GM19467 (cell line): Measurements from ENCODE around the gene IL9.

Experiments used
- ATAC-seq: cut with Tn5 transposase; IDR thresholded peaks from one replicate; pipeline ENCODE4 v1.9.1; 2021; ENCODE audit warnings: mild to moderate bottlenecking, moderate library complexity; ENCODE audit not compliant: unreplicated experiment

Gene IL9

GRCh38 chr5:135895474-135896006, at the start of gene IL9:
TSS of gene IL9 (minus strand) at chr5:135895841. CDS start at chr5:135895816, 25 bp downstream.
- ATAC-seq = no peak

DNA sequence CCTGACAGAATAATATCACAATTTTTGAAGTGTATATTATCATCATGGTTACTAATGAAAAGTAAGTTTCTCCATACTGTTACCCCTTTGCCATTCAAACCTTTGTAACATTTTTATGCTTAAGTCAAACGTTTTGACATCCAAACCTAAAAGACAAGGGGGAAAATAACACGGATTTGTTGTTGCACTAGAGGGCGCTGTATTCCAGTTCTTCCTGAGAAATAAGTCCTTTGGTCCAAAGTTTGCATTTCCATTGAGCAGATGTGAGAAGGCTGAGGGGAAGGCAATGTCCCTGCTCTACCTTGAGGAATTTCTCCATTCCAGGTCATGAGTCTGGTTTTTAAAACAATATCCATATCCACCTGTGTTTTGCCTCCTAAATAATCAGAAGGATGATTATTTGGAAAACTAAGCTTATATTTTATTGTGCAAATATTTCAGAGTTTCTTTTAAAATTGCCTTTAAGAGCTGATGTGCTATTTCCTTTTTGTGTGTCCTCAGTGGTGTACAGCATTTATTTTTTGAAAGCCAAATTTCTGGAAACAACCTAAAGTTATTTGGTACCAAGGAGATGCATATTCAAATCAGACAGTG, 49.4 kb upstream of the IL9 start:
- no peak for ATAC-seq

DNA sequence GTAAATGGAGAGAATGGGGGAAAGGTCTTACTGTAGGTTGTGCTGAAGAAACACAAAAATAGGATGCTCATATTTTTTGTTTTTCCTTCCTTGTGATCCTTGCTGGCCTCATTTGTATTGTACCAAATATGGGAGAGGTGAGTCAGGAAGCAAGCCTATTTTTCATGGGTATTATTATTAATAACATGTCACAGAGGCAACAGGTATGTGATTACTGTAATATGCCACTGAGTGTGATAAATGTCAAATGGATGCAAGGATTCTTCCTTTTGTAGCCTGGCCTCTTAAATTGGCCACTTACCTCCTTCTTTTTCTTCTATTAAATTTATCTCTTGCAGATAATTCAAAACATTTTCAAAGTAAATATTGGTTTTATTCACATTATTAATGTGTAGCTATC, 48.9 kb upstream of the IL9 start:
- ATAC-seq = no peak

DNA sequence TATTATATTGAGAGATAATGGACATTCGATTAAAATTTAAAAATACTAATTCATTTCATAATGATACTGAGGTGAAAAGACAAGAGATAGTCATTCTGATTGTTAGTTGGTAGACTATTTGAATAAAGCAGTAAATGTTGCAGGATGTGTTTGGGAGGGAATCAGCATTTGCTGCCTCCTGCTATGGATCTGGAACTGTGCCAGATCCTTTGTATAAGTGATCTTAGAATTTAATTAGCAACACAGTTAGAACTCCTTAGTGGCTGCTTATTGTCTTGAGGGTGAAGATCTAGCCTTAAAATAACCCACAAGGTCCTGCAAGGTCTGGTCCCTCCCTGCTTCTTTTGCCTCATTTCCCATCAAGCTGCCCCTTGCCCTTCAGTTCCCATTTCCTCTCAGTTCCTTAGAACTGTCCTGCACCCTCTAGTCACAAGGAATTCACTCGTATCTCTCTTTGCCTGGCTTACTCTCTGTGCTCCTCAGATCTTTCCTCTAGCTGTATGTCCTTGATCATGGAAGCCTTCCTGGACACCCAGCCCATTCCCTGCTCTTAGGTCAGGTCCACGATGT, 46.6 kb upstream of the IL9 start:
- ATAC-seq = no peak

DNA sequence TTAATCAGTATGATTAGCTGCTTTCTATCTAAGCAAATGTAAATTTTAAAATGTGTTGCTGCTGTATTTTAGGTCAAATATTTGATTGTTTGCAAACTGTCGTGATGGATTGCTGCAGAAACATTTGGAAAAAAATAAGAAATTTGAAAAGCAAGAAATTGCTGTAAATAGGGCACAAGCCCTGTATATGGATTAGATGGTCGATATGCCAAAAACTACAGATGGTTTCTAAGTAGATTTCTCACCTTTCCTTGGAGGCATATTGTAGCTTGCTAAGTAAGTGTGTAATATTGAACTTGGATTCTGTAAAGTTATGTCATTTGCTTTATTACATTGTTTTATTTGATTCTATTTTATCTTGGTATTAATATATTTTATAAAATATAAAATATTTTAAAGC, 46.1 kb upstream of the IL9 start:
- ATAC-seq = no peak

DNA sequence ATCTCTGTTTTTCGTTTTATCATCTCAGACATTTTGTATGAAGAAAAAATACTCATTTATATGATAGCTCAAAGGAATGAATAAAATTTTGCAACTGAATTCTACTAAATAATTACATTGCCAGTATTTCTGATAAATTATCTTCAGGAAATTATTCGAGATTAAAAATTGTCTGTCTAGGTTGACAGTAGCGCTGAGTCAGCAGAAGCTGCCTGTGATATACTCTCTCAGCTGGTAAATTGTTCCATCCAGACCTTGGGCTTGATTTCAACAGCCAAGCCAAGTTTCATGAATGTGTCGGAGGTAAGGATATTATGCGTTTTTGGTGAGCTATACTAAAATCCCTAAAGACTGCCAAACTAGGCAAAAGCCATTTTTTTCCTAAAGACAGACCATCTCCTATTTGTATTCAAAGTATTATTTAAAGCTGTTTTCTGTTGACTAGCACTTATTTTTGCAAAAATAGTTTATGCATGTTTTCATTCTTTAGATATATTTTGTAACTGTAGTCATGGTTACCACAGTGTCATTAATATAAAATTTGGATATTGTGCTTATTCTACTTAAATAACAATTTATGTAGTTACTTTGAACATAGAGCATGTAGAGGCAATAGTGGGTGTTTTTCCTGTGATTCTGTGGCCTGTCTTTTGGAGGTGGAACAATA, 41.7 kb upstream of the IL9 start:
- ATAC-seq = no peak

DNA sequence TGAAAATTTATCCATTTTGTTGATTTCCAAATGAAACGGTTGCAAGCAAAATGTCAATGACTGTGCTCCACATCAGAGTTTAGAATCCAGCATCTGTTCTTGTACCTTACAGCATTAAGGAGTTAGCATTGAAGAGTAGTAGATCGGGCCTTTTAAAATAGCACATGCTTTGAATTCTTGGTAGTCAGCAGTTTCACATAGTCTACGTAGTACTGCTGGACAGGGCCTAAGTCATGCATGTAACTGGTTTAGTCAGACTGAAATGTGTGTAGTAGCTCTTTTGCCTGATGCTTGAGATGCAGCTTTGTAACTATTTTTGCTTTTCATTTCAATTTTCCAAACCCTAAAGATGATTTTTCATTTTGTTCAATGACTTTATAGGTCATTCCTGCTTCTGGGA, 39.3 kb upstream of the IL9 start:
- ATAC-seq = no peak

GRCh38 chr5:135930949-135931295, 35.3 kb upstream of the IL9 start:
- ATAC-seq = no peak

DNA sequence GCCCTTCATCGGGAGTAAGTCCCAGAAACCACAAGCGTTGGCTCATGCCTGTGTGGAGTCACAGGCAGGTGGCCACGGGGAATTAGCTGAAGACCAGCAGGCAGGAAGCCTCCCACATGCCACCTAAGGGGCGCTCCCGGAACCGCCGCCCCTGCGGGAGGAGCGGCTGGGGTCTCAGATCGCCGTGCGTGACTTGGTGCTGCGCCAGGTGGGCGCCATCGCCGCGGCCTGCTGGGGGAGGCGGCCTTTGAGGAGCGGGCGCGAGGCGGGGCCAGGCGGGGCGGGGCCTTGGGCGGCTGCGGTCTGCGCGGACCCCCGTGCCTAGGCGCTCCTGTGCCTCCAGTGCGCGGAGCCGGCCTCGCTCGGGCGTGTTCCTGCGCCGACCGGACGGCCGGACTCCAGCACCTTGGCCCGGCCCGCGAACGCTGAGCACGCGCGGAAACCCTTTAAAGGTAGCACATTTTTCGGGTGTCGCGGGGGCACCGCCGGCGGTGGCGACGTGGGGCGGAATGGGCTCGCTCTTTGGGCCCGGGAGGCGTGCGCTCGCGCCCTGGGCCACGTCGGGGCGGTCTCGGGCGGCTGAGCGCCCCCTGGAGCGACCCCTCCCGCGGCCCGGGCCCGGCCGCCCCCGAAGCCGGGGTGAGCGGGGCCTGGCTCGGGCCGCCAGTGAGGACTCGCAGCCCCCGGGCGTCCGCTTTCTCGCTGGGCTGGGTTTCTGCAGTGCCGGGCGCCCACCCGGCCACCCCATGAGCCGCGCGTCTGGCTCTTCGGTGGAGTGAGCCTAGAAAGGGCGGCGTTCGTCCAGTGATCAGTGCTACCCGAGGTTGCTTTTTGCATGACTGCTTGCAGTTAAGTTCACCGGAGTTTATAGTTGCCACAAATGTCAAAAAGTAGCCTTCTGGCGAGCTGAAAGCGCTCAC, 34.6 kb upstream of the IL9 start:
- no peak for ATAC-seq

- ATAC-seq = no peak
Observed at GRCh38 chr5:135921388-135921787, 25.7 kb upstream of the IL9 start.

DNA sequence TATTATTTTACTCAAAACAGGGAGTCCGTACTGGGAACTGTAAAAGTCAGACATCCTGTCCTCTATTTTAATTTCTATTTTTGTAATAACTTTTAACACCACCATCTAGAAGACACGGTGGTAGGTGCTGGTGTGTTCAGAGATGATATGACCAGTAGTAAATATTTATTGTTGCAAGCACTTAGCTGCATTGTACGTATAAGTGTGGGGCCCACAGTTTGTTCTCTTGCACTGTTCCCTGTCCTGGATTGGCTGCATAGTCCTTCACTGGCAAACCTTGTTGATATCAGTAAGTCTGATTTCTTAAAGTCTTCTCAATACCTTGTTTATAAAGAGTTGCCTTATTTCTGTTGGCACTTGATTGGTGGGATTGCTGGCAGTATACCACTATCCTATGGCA, 24.6 kb upstream of the IL9 start:
- no peak for ATAC-seq

- no peak for ATAC-seq
Observed at GRCh38 chr5:135916638-135917263, 21.1 kb upstream of the IL9 start.

DNA sequence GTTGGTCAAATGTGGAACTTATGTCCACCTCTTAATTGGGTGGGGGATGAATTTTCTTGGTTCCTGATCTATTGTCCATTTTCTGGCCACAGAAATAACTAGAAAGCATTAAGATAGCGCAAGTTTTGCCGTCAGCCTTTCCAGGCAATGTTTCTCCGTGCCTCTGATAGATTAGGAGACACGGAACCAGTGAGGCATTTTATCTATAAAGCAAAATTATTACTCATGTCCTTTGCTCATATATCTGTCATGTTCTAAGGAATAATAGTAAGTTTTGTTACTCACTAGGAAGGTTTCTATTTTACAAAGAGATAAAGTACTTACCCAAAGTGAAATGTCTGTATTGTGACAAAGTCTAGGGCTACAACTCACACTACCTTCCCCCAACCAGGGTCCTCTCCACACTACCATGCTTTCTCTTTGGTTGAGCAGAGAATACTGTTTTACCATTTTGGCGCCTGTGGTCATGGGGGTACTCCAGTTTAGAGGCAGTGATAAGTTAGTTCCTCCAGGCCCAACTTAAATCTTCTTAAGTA, 19.9 kb upstream of the IL9 start:
- no peak for ATAC-seq

- ATAC-seq = no peak
Observed at GRCh38 chr5:135913713-135914626, 18.3 kb upstream of the IL9 start.

DNA sequence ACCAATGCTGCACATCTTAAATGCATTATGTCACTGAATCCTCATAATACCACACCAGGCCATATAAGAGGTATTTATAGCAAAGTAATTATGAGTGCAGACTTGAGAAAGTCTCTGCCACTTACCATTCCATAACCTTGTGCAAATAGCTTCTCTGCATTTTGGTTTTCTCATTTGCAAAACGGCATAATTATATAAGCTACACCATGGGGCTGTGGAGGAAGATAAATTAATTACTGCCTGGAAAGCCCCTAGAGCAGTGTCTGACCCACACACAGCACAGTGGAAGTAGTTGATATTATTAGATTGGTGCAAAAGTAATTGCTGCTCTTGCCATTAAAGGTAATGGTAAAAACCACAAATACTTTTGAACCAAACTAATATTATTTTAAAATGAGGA, 9.5 kb upstream of the IL9 start:
- no peak for ATAC-seq

DNA sequence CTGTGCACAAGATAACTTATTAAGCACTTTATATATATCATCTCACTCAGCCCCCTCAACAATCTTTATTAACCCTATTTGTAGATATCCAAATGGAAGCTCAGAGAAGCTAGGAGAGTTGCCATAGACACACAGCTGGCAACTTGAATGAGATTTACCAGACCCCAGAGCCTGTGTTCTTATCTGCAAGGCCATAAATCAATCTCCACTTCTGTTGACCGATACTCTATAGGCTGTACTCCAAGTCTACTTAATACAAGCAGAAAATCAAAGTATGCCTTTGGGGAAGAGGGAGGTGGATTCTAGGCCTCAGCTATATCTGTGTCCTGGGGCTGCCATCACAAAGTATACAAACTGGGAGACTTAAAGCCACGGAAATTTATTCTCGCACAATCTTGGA, 6.0 kb upstream of the IL9 start:
- no peak for ATAC-seq

DNA sequence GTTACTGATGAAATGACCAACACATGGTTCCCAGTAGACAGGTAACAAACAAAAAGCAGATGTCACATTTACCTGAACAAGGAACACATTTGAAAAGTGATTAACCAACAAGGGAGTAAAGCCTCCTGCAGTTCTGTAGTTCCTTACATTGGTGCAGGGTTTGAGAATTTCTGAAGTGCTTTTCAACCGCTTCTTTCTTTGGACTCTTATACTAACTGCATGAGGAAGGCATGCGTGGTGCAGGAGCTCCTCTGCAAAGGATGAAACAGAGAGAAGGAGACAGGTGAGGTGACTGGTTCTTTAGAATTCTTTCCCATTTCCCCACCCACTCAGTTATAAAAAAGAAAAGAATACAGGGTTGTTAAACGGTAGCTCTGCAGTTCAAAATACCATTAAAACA, 4.6 kb upstream of the IL9 start:
- no peak for ATAC-seq

DNA sequence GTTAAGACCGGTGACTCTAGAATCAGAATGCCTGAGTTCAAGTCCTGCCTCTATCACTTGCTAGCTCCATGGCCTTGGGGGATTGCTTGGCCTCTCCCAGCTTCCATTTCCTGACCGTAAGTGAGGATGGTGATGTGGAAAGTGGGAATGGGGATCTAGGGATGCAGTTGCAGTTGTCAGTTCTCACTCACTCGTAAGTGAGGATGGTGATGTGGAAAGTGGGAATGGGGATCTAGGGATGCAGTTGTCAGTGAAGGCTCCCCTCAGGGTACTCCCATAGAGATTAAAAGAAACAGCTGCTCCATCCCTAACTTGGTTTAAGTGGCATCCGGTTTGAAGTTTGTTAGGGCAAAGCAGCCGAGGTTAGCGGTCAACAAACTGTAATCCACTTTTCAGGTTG, 3.0 kb upstream of the IL9 start:
- no peak for ATAC-seq

- ATAC-seq = no peak
Observed at GRCh38 chr5:135894789-135895188, 852 bp downstream of the IL9 start.

GRCh38 chr5:135894276-135894675, 1.4 kb downstream of the IL9 start:
- no peak for ATAC-seq
